K562 treated with DMSO at 1 percent for 24 hours (cell line): ENCODE data around the gene TBC1D10B. TPM values are rescaled to one million over a fixed set of nuclear protein-coding genes. Genes with fewer than 3 reads are reported as not detected.

ENCODE experiments used
- total RNA-seq: library from RNA; unstranded; fragments of 300-600 nt; gene quantifications from 2 replicates; pipeline ENCODE4 v1.2.3, GENCODE V29; 2022; ENCODE audit warnings: low read depth; ENCODE audit not compliant: insufficient read depth

TBC1D10B gene
- total RNA-seq: 78.2 and 80.1 TPM in 2 replicates

GRCh38 chr16:30370456-30371247, at the start of gene TBC1D10B:
TSS of gene TBC1D10B (minus strand) at chr16:30370494. CDS start at chr16:30370183, 311 bp downstream.

GRCh38 chr16:30407102-30407803, 37.0 kb upstream of the TBC1D10B start, which contains the start of gene ZNF771:
TSS of gene ZNF771 (plus strand) at chr16:30407606. CDS start at chr16:30408054, 448 bp downstream.

GRCh38 chr16:30395155-30395991, 25.1 kb upstream of the TBC1D10B start, which contains the start of gene ZNF48:
TSS of gene ZNF48 (plus strand) at chr16:30395420. CDS start at chr16:30395795, 375 bp downstream.

GRCh38 chr16:30382111-30382881, 12.0 kb upstream of the TBC1D10B start, which contains the start of gene SEPTIN1:
TSS of gene SEPTIN1 (minus strand) at chr16:30382561. CDS start at chr16:30382542, 19 bp downstream.

GRCh38 chr16:30374538-30374937, 4.2 kb upstream of the TBC1D10B start, which contains the start of gene MYL11:
TSS of gene MYL11 (plus strand) at chr16:30374802. CDS start at chr16:30374858, 56 bp downstream.

GRCh38 chr16:30355144-30355953, 14.9 kb downstream of the TBC1D10B start, which contains the start of gene CD2BP2:
TSS of gene CD2BP2 (minus strand) at chr16:30355308. CDS start at chr16:30354681, 627 bp downstream.

Other genes starting within 250 kb of the TBC1D10B start
- gene MAPK3, start 247.3 kb downstream of the TBC1D10B start, total RNA-seq: 68.6 and 68.7 TPM in 2 replicates
- gene CORO1A, start 186.9 kb downstream of the TBC1D10B start, total RNA-seq: 61.6 and 77.8 TPM in 2 replicates
- 55.1 and 63.9 TPM in 2 replicates for gene BOLA2B, start 176.8 kb downstream of the TBC1D10B start, total RNA-seq
- gene SLX1A, start 176.6 kb downstream of the TBC1D10B start, total RNA-seq: 90.4 and 95.5 TPM in 2 replicates
- gene SULT1A3, start 171.2 kb downstream of the TBC1D10B start, total RNA-seq: 4.1 TPM in 1 of 2 replicates, not detected in the other
- 0.41 and 1.0 TPM in 2 replicates for gene NPIPB13, start 122.0 kb downstream of the TBC1D10B start, total RNA-seq
- gene CD2BP2, start 15.2 kb downstream of the TBC1D10B start, total RNA-seq: 40.1 and 42.1 TPM in 2 replicates
- 0.90 TPM in 1 of 2 replicates, not detected in the other for gene MYL11, start 4.3 kb upstream of the TBC1D10B start, total RNA-seq
- 2.6 TPM in 2 replicates for gene SEPTIN1, start 12.1 kb upstream of the TBC1D10B start, total RNA-seq
- gene ZNF48, start 24.9 kb upstream of the TBC1D10B start, total RNA-seq: 11.8 and 12.2 TPM in 2 replicates
- gene ZNF771, start 37.1 kb upstream of the TBC1D10B start, total RNA-seq: 22.0 and 26.2 TPM in 2 replicates
- 66.8 and 67.1 TPM in 2 replicates for gene DCTPP1, start 59.5 kb upstream of the TBC1D10B start, total RNA-seq
- gene SEPHS2, start 75.4 kb upstream of the TBC1D10B start, total RNA-seq: 88.1 and 90.4 TPM in 2 replicates
- not detected in 2 replicates for gene ITGAL, start 102.2 kb upstream of the TBC1D10B start, total RNA-seq
- 79.0 and 80.1 TPM in 2 replicates for gene ZNF768, start 156.1 kb upstream of the TBC1D10B start, total RNA-seq
- gene ZNF747, start 164.4 kb upstream of the TBC1D10B start, total RNA-seq: 4.0 and 5.9 TPM in 2 replicates
- gene ZNF764, start 187.9 kb upstream of the TBC1D10B start, total RNA-seq: 11.6 and 14.7 TPM in 2 replicates
- gene ZNF688, start 201.2 kb upstream of the TBC1D10B start, total RNA-seq: 11.1 and 12.9 TPM in 2 replicates
- 4.4 and 5.6 TPM in 2 replicates for gene ZNF785, start 215.2 kb upstream of the TBC1D10B start, total RNA-seq
- gene ZNF689, start 239.9 kb upstream of the TBC1D10B start, total RNA-seq: 12.7 and 15.4 TPM in 2 replicates